ENCODE measurements around the gene CSNK1A1. TPM values are rescaled to one million over a fixed set of nuclear protein-coding genes. Genes with fewer than 3 reads are reported as not detected.

CSNK1A1 gene
- total RNA-seq, 4 donors from 2014 or later = 157 to 252 (median 215) TPM

GRCh38 chr5:149528281-149529060 lies 22.8 kb downstream of the CSNK1A1 start:
- in situ Hi-C loops (cut with MboI; ENCODE audit: low sequenced_read_pairs in 4 of 4) (no loop called here), intact Hi-C loops (cut with DNase I; ENCODE audit: low total_unique reads) (no loop called here)
- ATAC-seq (no peak), DNase-seq (no peak)
- Histone ChIP-seq H3K27me3 (no peaks in the 10 kb centered on the region), H3K9me3 (no peaks in the 10 kb centered on the region), H3K4me3 (no peak overlapping the region), H3K27ac (peak overlapping the region in 3 of 4 donors; percentile 50 to 63 (median 57)), H3K4me1 (peaks cover 75 to 78% of the 10 kb centered on the region in 2 donors), H3K36me3 (no peaks in the 10 kb centered on the region)
- TF ChIP-seq POLR2A (IDR thresholded peaks at IDR 0.05) (no peak), CTCF (IDR thresholded peaks at IDR 0.05 in 4 of 5, conservative IDR thresholded peaks at IDR 0.05 in 1 of 5) (no peak)

- Histone ChIP-seq H3K9me3 (no peaks in the 10 kb centered on the region), H3K27me3 (no peaks in the 10 kb centered on the region), H3K27ac (peak overlapping the region; percentile 17 to 63 (median 54)), H3K4me1 (peaks cover 77 to 85% of the 10 kb centered on the region in 2 donors), H3K4me3 (peak overlapping the region in 1 of 4 donors; percentile 14), H3K36me3 (no peaks in the 10 kb centered on the region)
- TF ChIP-seq CTCF (IDR thresholded peaks at IDR 0.05 in 4 of 5, conservative IDR thresholded peaks at IDR 0.05 in 1 of 5) (no peak), POLR2A (IDR thresholded peaks at IDR 0.05) (no peak)
- ATAC-seq = peak; percentile 10 to 51
- in situ Hi-C loops (cut with MboI; ENCODE audit: low sequenced_read_pairs in 4 of 4) = no loop called here
- intact Hi-C loops (cut with DNase I; ENCODE audit: low total_unique reads) = no loop called here
- DNase-seq = no peak
Measured at GRCh38 chr5:149526845-149527590, 24.2 kb downstream of the CSNK1A1 start.

GRCh38 chr5:149521739-149522685 lies 29.2 kb downstream of the CSNK1A1 start:
- in situ Hi-C loops (cut with MboI; ENCODE audit: low sequenced_read_pairs in 4 of 4) = no loop called here
- TF ChIP-seq POLR2A (IDR thresholded peaks at IDR 0.05) (no peak), CTCF (IDR thresholded peaks at IDR 0.05 in 4 of 5, conservative IDR thresholded peaks at IDR 0.05 in 1 of 5) (no peak)
- no peaks in the 10 kb centered on the region for H3K27me3 ChIP-seq
- H3K36me3 ChIP-seq = no peaks in the 10 kb centered on the region
- intact Hi-C loops (cut with DNase I; ENCODE audit: low total_unique reads) = no loop called here
- H3K27ac ChIP-seq = peak overlapping the region; percentile 9 to 75 (median 49)
- no peaks in the 10 kb centered on the region for H3K9me3 ChIP-seq
- peaks cover 78 to 90% of the 10 kb centered on the region in 2 donors for H3K4me1 ChIP-seq
- ATAC-seq = no peak
- DNase-seq = no peak
- H3K4me3 ChIP-seq = no peak overlapping the region

- intact Hi-C loops (cut with DNase I; ENCODE audit: low total_unique reads) (no loop called here), in situ Hi-C loops (cut with MboI; ENCODE audit: low sequenced_read_pairs in 4 of 4) (no loop called here)
- peak overlapping the region; percentile 50 to 82 (median 72) for H3K27ac ChIP-seq
- H3K4me3 ChIP-seq = no peak overlapping the region
- ATAC-seq (no peak), DNase-seq (no peak)
- no peaks in the 10 kb centered on the region for H3K27me3 ChIP-seq
- no peaks in the 10 kb centered on the region for H3K36me3 ChIP-seq
- no peak for TF ChIP-seq POLR2A (IDR thresholded peaks at IDR 0.05)
- TF ChIP-seq CTCF (IDR thresholded peaks at IDR 0.05 in 4 of 5, conservative IDR thresholded peaks at IDR 0.05 in 1 of 5) = no peak
- peaks cover 78 to 88% of the 10 kb centered on the region in 2 donors for H3K4me1 ChIP-seq
- H3K9me3 ChIP-seq = no peaks in the 10 kb centered on the region
Measured at GRCh38 chr5:149519601-149520000, 31.6 kb downstream of the CSNK1A1 start.
